ENCODE results near the gene MAP1LC3B2.

DNA sequence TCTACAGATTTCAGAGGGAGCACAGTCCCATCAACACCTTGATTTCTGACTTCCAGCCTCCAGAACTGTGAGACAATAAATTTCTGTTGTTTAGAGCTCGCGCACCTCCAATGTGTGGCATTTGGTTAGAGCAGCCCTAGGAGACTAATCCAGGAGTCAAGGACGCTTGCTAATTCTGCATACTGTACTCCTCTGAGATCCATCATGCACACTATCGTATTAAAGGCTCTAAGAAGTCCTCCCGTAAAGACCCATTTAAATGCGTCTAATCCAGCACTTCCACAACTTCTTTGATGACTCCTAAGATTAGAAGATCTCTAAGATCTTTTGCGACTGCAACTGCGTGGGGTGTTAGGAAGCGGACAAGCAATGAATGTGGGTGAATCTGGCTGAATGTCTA, 30.4 kb downstream of the MAP1LC3B2 start:
- TF ChIP-seq, protein P1, sequence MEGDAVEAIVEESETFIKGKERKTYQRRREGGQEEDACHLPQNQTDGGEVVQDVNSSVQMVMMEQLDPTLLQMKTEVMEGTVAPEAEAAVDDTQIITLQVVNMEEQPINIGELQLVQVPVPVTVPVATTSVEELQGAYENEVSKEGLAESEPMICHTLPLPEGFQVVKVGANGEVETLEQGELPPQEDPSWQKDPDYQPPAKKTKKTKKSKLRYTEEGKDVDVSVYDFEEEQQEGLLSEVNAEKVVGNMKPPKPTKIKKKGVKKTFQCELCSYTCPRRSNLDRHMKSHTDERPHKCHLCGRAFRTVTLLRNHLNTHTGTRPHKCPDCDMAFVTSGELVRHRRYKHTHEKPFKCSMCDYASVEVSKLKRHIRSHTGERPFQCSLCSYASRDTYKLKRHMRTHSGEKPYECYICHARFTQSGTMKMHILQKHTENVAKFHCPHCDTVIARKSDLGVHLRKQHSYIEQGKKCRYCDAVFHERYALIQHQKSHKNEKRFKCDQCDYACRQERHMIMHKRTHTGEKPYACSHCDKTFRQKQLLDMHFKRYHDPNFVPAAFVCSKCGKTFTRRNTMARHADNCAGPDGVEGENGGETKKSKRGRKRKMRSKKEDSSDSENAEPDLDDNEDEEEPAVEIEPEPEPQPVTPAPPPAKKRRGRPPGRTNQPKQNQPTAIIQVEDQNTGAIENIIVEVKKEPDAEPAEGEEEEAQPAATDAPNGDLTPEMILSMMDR (IDR thresholded peaks at IDR 0.05; ENCODE audit: low read length): no peak
- no peak for TF ChIP-seq EZH2 (IDR thresholded peaks at IDR 0.05; ENCODE audit: borderline replicate concordance, low read length)

Data from OCI-LY1 (cell line).